GM21786 (cell line): ENCODE measurements around the gene PUM2.
"Not testable (repeated sequence)": the region's sequence is repeated elsewhere in the genome, so short reads cannot be mapped to it uniquely, and the experiment has no call there.

Experiments used
- ATAC-seq: cut with Tn5 transposase; IDR thresholded peaks from one replicate; pipeline ENCODE4 v1.9.1; 2021; ENCODE audit not compliant: unreplicated experiment

The PUM2 gene, protein sequence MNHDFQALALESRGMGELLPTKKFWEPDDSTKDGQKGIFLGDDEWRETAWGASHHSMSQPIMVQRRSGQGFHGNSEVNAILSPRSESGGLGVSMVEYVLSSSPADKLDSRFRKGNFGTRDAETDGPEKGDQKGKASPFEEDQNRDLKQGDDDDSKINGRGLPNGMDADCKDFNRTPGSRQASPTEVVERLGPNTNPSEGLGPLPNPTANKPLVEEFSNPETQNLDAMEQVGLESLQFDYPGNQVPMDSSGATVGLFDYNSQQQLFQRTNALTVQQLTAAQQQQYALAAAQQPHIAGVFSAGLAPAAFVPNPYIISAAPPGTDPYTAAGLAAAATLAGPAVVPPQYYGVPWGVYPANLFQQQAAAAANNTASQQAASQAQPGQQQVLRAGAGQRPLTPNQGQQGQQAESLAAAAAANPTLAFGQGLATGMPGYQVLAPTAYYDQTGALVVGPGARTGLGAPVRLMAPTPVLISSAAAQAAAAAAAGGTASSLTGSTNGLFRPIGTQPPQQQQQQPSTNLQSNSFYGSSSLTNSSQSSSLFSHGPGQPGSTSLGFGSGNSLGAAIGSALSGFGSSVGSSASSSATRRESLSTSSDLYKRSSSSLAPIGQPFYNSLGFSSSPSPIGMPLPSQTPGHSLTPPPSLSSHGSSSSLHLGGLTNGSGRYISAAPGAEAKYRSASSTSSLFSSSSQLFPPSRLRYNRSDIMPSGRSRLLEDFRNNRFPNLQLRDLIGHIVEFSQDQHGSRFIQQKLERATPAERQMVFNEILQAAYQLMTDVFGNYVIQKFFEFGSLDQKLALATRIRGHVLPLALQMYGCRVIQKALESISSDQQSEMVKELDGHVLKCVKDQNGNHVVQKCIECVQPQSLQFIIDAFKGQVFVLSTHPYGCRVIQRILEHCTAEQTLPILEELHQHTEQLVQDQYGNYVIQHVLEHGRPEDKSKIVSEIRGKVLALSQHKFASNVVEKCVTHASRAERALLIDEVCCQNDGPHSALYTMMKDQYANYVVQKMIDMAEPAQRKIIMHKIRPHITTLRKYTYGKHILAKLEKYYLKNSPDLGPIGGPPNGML

DNA sequence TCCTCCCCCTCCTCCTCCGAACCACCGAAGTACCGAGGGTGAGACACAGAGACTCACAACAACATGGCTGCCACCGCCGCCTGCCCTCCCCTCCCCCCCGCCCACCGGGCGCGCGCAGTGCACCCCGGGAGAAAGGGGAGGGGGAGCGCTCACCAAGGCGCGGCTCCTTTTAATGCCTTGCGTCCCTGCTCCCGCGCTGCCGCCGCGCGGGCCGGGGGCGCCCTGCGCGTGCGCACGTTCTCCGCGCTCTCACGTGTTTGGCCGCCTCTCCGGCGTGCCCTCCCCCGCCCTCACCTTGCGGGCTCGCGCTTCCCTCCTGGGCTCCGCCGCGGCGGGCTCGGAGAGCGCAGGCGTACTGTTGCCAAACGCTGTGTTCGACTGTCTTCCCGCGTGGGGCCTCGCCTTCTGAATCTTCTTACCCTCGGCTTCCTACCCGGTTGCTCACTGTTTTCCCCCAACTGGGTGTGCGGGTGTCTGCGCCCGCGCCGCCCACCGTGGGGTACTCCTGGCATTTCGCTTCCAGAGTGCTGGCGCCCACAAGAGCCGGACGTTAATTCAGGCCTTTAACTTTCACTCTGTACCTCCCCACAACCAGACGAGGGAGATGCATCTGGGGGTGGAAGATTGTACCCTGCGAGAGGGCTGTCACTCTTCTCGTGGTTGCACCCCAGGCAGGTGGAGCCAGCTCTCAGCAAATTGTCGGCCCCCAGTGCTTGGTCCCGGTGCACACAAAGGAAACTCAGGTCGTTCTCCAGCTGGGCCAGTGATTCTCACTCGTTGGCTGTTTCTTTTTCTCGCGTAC is at the start of gene PUM2:
TSS of gene PUM2 (minus strand) at position 92 of the 802 bp plus-strand sequence. CDS start 23,484 bp downstream, outside the sequence.
- peak; percentile 79 for ATAC-seq

DNA sequence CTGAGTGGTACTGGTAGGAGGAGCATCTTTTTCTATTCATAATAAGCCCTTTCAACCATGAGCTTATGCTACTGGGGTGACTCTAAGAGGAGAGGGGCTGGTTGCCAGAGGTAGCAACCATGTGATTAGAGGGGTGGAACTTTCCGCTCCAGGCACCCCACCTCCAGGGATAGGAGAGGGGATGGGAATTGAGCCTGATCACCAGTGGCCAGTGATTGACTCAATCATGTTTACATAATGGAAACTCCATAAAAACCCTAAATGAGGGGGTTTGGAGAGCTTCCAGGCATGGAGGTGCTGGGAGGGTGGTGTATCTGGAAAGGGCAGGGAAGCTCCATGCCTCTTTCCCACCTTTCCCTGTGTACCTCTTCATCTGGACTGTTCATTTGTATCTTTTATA is 49.7 kb upstream of the PUM2 start:
- no peak for ATAC-seq

DNA sequence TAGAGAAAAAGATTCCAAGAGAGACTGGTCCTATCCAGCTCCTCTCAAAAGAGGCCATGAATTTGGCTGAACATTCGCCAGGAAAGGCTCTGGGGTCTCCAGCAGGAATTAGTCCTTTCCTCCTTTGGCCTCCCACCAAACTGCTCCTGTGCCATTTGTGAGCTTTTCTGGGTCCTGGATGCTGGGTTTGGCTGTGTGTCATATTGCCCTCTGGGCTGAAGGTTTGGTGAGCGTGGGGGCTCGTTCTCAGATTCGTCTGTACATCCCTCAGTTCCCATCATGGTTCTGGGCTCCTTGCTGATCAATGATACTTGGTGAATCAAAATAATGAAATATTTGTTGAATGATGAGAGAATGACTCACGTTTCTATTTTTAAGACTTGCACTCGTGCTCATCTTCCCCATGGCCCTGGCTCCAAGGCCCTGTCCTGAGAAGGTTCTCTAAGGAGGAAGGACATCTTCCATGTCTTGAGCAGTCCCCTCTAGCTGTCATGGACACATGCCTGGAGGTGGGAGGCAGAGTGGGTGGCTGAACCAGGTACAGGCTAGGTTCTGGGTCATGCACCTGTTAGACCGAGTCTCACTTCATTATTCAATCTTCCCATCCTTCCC is 48.4 kb upstream of the PUM2 start:
- ATAC-seq = no peak

DNA sequence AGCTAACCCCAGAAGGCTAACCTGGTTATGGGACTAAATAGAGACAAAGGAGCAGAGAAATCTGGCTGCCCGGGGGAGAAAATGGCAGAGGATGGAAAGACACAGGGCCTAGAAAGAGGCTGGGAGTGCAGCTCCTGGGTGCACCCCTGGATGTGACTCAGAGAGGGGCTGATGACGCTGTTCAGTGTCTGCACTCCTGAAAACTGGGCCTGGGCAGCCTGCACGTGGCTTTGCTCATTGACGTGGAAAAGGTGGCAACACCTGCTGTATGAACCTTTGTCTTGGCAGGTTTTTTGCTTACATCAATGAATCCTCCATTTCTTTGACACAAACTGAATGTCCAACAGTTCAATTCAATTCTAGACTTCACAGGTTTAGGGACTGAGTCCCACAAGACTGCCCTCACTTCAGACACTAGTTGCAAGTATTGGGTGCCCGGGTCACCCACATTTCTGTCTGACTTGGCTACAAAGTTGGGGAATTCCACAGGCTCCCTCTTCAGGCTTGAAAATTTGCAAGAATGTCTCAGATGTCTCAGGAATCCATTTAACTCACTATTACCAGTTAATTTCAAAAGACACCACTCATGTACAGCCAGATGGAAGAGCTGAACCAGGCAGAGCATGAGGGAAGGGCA is 47.3 kb upstream of the PUM2 start:
- no peak for ATAC-seq

DNA sequence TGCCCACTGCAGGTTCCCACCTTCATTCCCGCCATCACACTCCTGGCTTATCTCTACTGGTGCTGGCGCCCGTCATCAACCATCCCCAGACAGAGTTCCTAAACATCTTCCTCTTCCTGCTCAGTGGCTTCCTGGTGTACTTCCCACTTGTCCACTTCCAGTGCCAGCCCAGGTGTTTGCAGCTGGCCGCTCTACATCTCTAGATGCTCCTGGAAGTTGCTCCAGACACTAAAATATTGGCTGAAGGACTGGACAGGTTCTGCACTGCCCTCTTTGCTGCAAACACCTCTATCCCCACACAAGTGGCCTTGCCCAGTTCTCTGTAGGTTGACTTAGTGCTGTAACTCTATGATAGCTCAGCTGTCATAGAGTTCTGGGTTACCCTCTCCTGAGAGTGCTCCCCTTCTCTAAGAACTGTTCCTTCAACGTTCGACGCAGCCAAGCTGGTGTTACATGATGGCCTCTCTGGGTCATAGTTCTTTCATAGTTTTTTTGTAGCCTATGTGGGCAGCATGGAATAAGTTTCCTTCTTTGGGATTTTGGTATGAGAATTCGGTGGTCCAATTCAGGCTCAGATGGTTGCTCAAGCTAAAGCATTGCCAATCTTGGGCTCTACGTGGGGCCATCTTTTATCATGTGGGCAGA is 45.8 kb upstream of the PUM2 start:
- ATAC-seq = no peak

DNA sequence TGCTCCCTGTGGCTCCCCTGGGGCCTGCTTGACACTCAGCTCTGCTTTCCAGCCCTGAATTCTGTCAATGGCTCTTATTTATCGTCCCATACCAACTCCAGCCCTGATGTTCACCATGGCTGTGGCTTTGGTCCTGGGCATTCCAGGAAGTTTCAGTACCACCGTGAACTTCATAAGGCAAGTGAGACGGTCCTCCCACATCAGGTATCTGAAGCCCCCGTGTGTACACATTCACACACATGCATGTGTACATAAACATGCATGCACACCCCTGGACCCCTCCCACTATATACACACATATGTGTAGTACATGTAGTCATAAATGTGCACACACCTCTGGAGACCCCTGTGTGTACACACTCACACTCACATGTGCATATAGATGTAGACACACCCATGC is 43.3 kb upstream of the PUM2 start:
- ATAC-seq = no peak

DNA sequence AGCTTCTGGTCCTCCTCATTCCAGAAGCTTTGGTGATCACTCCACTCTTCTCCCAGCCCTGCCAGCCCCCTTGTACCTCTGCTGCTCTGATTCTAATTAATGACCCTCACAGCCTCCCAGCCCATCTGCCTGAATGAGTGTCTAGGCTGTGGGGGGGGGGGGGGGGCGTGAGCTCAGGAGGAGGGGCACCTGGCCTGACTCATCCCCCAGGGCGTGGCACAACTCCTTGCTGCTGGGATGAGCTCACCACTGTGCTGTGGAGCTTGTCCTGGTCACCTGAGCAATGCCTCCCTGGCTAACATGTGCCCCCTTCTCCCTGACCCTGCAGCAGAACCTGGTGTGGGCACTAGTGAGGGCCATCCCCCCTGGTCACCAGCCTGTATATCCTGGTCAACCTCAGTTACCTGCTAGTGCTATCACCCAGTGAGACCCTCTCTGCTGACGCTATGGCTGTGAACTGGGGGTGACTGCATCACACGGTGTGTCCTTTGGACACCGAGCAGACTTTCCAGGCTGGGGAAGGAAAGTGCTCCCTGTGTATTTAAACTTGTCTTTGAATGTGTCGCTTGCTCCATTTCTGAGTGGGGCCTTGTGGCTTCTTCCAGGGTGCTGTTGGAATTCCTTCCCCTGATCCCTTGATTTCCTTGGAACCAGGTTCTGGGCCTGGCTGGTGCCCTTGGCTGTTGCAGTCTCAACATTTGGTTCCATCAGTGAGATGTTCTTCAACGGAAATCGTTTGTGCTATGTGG is 41.5 kb upstream of the PUM2 start:
- ATAC-seq = no peak

DNA sequence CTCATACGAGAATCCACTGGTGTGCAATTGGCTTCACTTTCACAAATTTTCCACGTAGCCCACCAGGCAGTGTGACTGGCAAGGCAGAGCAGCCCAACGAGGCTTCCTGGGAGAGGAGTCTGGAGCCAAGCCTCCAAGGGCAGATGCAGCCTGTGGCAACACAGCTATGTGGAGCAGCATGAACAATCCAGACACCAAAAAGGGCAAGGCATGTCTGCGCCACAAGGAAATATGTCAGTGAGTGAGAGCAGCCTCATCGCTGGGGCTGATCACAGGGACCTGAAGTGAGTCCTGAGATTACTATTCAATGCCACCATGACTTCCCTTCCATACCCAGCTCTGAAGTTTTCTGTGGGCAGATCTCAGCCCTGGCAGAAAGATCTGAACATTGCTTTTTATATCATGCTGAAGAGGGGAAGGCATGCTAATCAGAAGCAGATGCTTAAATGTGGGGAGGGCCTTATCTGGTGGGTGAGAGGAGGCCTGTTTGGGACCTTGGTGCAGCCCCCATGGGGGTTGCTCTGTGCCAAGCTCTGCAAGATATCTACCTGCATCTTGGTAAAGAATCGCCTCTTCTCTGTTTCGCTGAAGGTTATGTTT is 40.0 kb upstream of the PUM2 start:
- no peak for ATAC-seq

DNA sequence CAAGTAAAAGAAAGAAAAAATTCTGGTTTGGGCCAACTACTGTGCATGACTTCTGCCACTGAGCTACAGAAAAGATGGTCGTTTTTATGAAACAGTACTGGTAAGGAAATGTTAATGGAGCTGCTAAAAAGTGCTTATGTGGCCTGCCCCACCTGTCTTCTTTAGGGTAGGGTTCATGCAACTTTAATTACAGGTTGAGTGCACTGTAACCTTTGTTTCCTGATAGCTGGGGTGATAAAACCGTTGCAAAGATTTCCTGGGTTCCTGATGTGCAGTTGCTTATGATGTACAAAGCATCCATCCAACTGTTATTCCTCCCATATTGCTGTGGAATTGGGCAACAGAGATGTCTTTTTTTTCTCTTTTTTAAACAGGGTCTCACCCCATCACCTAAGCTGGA is 34.3 kb upstream of the PUM2 start:
- no peak for ATAC-seq

DNA sequence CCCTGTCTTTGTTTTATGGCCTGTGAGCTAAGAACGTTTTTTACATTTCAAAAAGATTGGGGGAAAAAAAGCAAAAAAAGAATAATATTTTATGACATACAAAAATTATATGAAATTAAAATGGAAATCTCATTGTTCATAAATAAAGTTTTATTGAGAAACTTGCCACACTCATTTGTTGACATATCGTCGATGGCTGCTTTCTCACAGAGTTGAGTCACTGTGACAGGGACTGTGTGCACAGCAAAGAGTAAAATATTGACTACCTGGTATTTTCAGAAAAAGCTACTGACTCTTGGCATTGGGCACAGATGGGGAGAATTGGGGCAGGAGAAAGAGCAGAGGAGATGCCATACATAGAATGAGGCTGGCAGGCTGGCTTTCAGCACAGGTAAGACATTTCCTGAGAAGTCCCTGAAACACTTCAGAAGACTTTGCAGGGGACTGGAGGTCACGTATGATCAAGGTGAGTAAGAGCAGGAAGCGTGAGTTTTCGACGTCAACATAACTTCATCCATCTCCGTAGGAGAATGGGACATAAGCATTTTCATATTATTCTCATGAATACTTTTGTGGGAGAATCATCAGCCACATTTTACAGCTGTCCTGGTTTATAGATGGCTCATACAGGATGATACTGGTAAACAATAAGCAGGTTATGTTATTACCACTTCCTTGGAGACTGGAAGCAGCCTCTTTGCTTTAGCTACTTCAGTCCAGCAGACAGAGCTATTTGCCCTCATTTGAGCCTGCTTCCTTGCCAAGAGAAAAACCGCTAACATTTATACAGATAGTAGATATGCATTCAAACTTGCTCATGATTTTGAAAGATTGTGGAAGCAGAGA is 32.5 kb upstream of the PUM2 start:
- ATAC-seq = no peak

DNA sequence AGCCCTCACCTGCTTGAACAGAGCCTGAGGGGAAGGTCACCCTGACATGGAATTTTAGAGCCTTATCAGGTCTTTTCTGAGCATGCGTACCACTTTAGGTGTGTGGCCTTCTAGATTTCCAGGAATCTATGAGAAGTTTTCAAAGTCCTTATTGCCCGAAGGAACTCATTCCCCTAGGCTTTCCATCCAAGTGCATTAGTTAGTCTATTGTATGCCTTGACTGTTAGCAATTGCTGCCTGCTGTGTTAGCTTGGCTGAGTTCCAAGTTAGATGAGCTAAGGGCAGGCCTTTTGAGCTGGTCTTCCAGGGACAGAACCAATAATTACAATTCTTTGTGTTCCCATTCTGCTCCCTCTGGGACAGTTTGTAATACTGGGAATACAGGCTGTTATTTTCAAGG is 30.8 kb upstream of the PUM2 start:
- ATAC-seq = no peak

DNA sequence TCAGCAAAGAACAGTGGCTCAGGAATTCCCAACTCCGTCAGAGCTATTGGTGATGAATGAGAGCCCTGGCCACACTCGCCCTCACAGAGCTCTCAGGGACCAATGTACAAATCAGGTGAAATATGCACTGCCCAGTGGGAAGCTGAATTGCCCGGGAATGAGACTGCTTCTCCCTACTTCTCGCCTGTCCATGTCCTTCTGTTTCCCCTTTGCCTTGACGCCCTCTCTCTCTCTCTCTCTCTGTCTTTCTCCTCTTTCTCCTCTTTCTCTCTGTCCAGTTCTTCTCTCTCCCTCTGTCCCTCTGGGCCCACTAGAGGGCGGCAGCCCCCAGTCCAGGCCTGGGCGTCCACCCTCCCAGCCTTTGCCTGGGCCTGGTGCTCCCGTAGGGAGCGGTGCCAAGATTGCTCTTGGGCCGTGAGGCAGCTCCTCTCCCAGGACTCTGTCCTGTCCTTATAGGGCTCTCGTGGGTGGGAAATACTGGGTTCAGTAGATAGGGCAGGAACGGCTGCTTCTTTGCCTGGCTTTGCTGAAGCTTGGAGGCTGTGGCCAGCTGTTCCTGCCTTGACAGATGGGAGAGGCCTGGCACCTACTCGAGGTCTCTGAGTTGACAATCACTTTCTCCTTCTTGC is 28.4 kb upstream of the PUM2 start:
- ATAC-seq = no peak

DNA sequence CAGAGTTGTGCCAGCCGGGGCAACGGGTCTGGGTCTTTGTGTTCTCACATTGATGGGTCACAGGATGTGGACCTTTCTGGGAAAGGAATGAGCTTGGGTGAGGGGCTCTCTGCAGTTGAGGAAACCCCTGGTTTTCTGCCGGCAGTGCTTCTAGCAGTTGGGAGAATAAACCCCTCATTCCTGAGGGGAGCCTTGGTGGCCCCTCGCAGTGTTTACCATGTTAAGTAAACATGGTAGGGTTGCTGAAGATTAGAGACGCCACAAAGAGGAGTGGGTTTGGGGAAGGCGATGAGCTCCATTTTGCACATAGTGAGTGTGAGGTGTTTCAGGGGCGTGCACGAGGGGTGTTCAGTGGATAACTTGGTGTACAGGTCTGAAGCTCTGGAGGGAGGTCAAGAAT is 27.7 kb upstream of the PUM2 start:
- ATAC-seq = no peak

DNA sequence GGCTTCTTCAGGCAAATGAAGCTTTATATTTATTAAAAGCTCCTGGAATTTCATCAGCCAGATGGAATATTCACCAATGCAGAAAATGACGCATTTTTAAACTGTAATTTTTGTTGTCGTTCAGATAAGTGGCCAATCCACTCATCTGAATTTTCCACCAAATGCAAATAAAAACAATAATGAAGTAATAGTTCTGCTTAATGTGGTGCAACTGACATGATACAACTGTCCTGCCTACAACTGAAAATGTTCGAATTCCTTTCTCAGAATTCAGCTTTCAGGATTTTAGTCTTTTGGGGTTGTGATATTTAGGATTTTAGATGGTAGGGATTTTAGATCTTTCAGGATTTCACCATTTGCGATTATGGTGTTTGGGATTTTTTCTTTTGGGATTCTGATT is 27.1 kb upstream of the PUM2 start:
- no peak for ATAC-seq

DNA sequence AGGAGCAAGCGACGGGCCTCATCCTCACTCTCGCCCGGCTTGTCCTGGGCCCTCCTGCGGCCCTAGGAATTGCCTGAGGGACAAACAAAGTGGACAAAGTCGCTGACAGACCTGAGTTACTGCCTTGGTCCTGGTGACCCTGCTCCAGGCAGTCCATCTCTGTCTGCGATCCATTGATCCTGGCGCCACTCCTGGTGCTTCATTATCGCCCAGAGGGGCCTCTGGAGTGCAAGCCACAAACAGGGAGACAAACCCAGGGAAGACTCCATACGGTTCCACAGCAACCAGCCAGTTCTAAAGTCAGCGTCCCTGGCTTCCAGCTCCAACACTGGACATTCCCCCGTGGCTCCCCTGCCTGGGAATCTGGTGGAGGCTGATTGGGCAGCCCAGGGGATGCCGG is 24.3 kb upstream of the PUM2 start:
- ATAC-seq = not testable (repeated sequence)

DNA sequence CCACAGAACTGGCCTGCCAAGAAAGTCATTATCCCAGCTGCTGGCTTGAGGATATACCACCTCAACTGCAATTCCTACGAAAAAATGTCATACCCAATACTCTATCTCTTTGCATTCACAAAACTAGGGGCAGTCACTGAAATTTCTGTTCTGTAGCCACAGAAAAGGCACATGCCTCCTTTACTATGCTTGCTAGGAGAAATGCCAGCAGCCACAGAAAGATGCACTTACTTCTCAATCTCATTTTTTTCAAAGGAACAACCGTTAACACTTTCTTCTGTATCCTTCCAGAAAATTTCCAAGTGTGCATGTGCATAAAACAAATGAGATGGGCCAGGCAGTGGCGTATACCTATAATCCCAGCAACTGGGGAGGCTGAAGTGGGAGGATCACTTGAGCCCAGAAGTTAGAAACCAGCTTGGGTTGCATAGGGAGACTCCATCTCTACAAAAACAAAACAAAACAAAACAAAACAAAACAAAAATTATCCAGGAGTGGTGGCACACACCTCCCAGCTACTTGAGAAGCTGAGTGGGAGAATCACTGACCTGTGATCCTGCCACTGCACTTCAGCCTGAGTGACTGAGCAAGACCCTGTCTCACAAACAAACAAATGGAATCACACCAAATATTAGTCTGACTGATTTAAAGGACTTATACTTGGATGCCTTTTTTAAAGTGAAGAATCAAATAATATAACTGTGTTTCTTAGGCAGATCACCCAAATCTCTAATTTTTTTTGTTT is 22.4 kb upstream of the PUM2 start:
- no peak for ATAC-seq
